ENCODE data around the gene BRSK1.

Gene BRSK1

DNA sequence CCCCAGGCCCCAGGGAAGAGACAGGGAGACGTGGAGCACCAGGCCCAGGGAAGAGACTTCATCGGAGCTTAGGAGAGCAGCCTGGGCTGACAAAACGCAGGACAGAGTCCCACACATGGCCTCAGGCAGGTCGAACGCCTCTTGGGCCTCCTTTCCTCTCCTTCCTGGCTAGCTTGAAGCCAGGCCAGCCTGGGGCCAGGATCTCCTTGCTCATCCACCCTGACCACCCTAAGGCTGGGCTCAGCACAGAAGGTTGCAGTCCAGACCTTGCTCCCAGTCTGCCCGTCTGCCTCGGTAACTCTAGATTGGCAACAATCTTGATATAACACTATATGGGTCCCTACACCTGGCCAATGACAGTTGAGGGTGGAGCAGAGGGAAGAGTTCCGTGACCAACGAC is 35.1 kb upstream of the BRSK1 start:
- Histone ChIP-seq H3K27ac (ENCODE audit: poor library complexity, severe bottlenecking) (peak overlapping the region; percentile 1), H3K9me3 (ENCODE audit: severe bottlenecking) (no peaks in the 10 kb centered on the region), H3K36me3 (ENCODE audit: low read depth) (peaks cover 34% of the 10 kb centered on the region), H3K27me3 (ENCODE audit: insufficient read depth, poor library complexity, severe bottlenecking) (no peaks in the 10 kb centered on the region), H3K4me3 (ENCODE audit: severe bottlenecking) (no peak overlapping the region), H3K4me1 (ENCODE audit: insufficient read depth, poor library complexity, severe bottlenecking) (peaks cover 14% of the 10 kb centered on the region)
- ATAC-seq (ENCODE audit: low read depth) (no peak), DNase-seq (ENCODE audit: low spot score) (no peak)
- TF ChIP-seq, protein P1, sequence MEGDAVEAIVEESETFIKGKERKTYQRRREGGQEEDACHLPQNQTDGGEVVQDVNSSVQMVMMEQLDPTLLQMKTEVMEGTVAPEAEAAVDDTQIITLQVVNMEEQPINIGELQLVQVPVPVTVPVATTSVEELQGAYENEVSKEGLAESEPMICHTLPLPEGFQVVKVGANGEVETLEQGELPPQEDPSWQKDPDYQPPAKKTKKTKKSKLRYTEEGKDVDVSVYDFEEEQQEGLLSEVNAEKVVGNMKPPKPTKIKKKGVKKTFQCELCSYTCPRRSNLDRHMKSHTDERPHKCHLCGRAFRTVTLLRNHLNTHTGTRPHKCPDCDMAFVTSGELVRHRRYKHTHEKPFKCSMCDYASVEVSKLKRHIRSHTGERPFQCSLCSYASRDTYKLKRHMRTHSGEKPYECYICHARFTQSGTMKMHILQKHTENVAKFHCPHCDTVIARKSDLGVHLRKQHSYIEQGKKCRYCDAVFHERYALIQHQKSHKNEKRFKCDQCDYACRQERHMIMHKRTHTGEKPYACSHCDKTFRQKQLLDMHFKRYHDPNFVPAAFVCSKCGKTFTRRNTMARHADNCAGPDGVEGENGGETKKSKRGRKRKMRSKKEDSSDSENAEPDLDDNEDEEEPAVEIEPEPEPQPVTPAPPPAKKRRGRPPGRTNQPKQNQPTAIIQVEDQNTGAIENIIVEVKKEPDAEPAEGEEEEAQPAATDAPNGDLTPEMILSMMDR (IDR thresholded peaks at IDR 0.05; ENCODE audit: poor library complexity, severe bottlenecking): no peak

DNA sequence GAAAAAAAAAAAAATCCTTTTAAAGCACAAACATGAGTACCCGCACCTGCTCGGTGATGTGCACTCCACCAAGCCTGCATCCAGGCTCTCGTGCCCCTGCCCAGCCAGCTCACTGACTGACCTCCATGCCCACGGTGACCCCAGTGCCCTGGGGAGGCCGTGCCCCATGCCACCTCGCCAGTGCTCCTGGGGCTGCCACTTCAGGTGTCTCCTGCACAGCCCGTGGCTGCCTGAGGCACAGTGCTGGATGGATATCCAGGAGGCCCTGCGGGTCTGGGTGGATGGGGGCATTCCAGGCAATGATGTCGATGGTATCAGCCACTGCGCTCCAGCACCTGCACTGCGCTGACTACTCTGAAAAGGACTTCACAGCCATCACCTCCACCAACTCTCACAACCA is 34.0 kb upstream of the BRSK1 start:
- TF ChIP-seq, protein P1 (IDR thresholded peaks at IDR 0.05; ENCODE audit: poor library complexity, severe bottlenecking): no peak
- H3K4me3 ChIP-seq (ENCODE audit: severe bottlenecking): no peak overlapping the region
- no peak overlapping the region for H3K27ac ChIP-seq (ENCODE audit: poor library complexity, severe bottlenecking)
- peaks cover 14% of the 10 kb centered on the region for H3K4me1 ChIP-seq (ENCODE audit: insufficient read depth, poor library complexity, severe bottlenecking)
- DNase-seq (ENCODE audit: low spot score) (no peak), ATAC-seq (ENCODE audit: low read depth) (no peak)
- no peaks in the 10 kb centered on the region for H3K27me3 ChIP-seq (ENCODE audit: insufficient read depth, poor library complexity, severe bottlenecking)
- no peaks in the 10 kb centered on the region for H3K9me3 ChIP-seq (ENCODE audit: severe bottlenecking)
- H3K36me3 ChIP-seq (ENCODE audit: low read depth): peaks cover 28% of the 10 kb centered on the region

DNA sequence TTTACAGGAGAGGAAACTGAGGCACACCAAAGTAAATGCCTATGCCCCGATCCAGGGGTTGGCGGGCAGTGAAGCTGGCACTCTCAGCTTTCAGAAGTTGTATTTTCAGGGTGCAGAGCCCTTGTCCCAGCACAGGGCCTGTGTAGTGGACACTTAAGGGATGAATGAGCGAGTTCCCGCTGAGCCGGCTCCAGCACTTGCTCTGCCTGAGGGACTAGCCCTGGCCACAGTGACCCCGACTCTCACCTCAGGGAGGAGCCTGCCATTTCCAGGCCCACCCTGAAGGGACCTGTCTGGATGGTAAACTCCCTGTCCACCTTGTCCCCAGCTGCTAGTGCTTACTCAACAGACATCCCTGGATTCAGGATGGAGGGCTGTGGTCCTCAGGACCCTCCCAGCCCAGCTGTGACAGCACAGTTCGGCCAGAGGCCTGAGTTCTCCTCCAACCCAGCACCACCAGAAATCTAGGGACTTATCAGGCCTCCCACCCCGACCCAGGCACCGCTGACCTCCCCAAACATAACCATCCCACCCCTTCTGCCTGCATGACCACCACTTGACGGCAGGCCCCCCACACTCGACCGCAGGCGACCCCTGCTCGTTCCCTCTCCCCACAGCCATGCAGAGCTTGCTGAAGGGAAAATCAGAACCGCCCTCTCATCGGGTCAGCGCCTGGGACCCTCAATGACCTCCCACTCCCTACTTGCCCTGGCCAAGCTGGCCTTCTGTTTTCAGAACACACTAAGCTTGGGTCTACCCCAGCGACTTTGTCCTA is 33.3 kb upstream of the BRSK1 start:
- DNase-seq (ENCODE audit: low spot score): no peak
- TF ChIP-seq, protein P1 (IDR thresholded peaks at IDR 0.05; ENCODE audit: poor library complexity, severe bottlenecking): no peak
- Histone ChIP-seq H3K36me3 (ENCODE audit: low read depth) (peaks cover 24% of the 10 kb centered on the region; the same call in 1 of the 2 replicates), H3K4me1 (ENCODE audit: insufficient read depth, poor library complexity, severe bottlenecking) (peaks cover 14% of the 10 kb centered on the region), H3K27ac (ENCODE audit: poor library complexity, severe bottlenecking) (no peak overlapping the region), H3K4me3 (ENCODE audit: severe bottlenecking) (no peak overlapping the region), H3K9me3 (ENCODE audit: severe bottlenecking) (no peaks in the 10 kb centered on the region), H3K27me3 (ENCODE audit: insufficient read depth, poor library complexity, severe bottlenecking) (no peaks in the 10 kb centered on the region)
- ATAC-seq (ENCODE audit: low read depth): no peak

DNA sequence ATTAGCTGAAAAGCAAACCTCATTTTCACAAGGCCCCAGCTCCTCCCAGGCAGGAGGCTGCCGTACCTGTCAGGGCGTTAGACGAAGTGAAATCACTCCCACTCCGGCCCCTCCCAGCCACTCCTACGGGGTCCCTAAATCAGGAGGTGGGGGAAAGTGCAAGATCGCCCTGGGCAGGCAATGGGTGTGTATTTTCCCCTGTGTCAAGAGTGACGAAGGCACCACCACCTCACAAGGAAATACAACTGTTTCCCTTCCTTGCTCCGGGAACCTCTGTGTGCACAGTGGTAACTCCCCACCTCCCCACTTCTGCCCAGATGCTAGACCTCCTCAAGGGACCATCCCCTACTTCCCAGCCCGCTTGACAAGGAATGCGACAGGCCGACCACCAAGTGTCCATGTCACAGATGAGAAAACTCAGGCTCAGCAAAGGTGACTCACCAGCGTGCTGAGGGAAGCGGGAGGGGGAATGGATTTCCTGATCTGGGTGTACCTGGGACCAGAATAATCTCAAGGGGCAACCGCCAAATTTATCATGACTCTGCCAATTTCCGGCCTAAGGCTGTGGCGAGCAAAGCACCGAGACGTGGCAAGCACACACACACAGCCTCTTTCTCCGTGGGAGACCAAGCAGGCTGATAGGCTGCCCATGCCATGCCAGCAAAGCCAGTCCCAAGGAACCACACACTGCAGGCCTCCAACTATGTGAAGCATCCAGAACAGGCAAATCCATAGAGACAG is 32.3 kb upstream of the BRSK1 start:
- no peak overlapping the region for H3K27ac ChIP-seq (ENCODE audit: poor library complexity, severe bottlenecking)
- H3K27me3 ChIP-seq (ENCODE audit: insufficient read depth, poor library complexity, severe bottlenecking): no peaks in the 10 kb centered on the region
- no peak for ATAC-seq (ENCODE audit: low read depth)
- no peak overlapping the region for H3K4me3 ChIP-seq (ENCODE audit: severe bottlenecking)
- peaks cover 20% of the 10 kb centered on the region for H3K36me3 ChIP-seq (ENCODE audit: low read depth)
- peaks cover 22% of the 10 kb centered on the region for H3K4me1 ChIP-seq (ENCODE audit: insufficient read depth, poor library complexity, severe bottlenecking)
- no peak for DNase-seq (ENCODE audit: low spot score)
- no peaks in the 10 kb centered on the region for H3K9me3 ChIP-seq (ENCODE audit: severe bottlenecking)
- TF ChIP-seq, protein P1 (IDR thresholded peaks at IDR 0.05; ENCODE audit: poor library complexity, severe bottlenecking): no peak
